Astrocyte (in vitro differentiated cells and primary cell): ENCODE data around the gene PRKCA. TPM values are rescaled to one million over a fixed set of nuclear protein-coding genes. Genes with fewer than 3 reads are reported as not detected.

Experiments used
- DNase-seq: peaks from one replicate; pipeline ENCODE4 v3.0.0-alpha.2; 2010; ENCODE audit warnings: low read depth
- FAIRE-seq: peaks from 2 replicates; lab custom pipeline; 2011; peaks lifted over from hg19 to GRCh38; lab: Jason Lieb, UNC
- H2AFZ ChIP-seq: 2 replicates; pipeline ENCODE4 v1.6.0; 2012; ENCODE audit warnings: low read depth, low read length, inconsistent platforms
- H3K27ac ChIP-seq: 2 replicates; pipeline ENCODE4 v1.5.1; 2011; ENCODE audit warnings: low read depth, low read length, inconsistent platforms
- H3K27me3 ChIP-seq: 2 replicates; pipeline ENCODE4 v1.6.0; 2011; ENCODE audit warnings: low read length, inconsistent platforms; ENCODE audit not compliant: insufficient read depth
- H3K36me3 ChIP-seq: 2 replicates; pipeline ENCODE4 v1.5.1; 2011; ENCODE audit warnings: low read length, inconsistent platforms; ENCODE audit not compliant: insufficient read depth
- H3K4me1 ChIP-seq: 2 replicates; pipeline ENCODE4 v1.5.1; 2011; ENCODE audit warnings: low read length, inconsistent platforms; ENCODE audit not compliant: insufficient read depth
- H3K4me2 ChIP-seq: 2 replicates; pipeline ENCODE4 v1.6.0; 2012; ENCODE audit warnings: low read length, inconsistent platforms
- H3K4me3 ChIP-seq: 2 replicates; pipeline ENCODE4 v1.5.1; 2011; ENCODE audit warnings: low read depth, mild to moderate bottlenecking, low read length, inconsistent platforms; ENCODE audit not compliant: insufficient read depth
- H3K79me2 ChIP-seq: 2 replicates; pipeline ENCODE4 v1.6.0; 2012; ENCODE audit warnings: mild to moderate bottlenecking, low read length, inconsistent platforms; ENCODE audit not compliant: insufficient read depth
- H3K9ac ChIP-seq: 2 replicates; pipeline ENCODE4 v1.6.0; 2012; ENCODE audit warnings: mild to moderate bottlenecking, low read length, inconsistent platforms
- H3K9me3 ChIP-seq: 2 replicates; pipeline ENCODE4 v1.5.1; 2012; ENCODE audit warnings: low read depth, mild to moderate bottlenecking, low read length, inconsistent platforms; ENCODE audit not compliant: insufficient read depth
- H4K20me1 ChIP-seq: 2 replicates; pipeline ENCODE4 v1.6.0; 2012; ENCODE audit warnings: low read length, inconsistent platforms; ENCODE audit not compliant: insufficient read depth
- H3K27ac Mint-ChIP-seq: one replicate; pipeline ENCODE4 v1.8.0; 2021; ENCODE audit warnings: mild to moderate bottlenecking, mixed read lengths; ENCODE audit not compliant: unreplicated experiment
- H3K27me3 Mint-ChIP-seq: one replicate; pipeline ENCODE4 v1.8.0; 2021; ENCODE audit warnings: low read depth, mixed read lengths; ENCODE audit not compliant: unreplicated experiment
- H3K36me3 Mint-ChIP-seq: one replicate; pipeline ENCODE4 v1.8.0; 2021; ENCODE audit warnings: low read depth, mixed read lengths; ENCODE audit not compliant: unreplicated experiment
- H3K4me1 Mint-ChIP-seq: one replicate; pipeline ENCODE4 v1.8.0; 2021; ENCODE audit warnings: low read depth, mixed read lengths; ENCODE audit not compliant: unreplicated experiment
- H3K4me3 Mint-ChIP-seq: one replicate; pipeline ENCODE4 v1.8.0; 2021; ENCODE audit warnings: mild to moderate bottlenecking, moderate library complexity, mixed read lengths; ENCODE audit not compliant: unreplicated experiment
- H3K9me3 Mint-ChIP-seq: one replicate; pipeline ENCODE4 v1.8.0; 2021; ENCODE audit warnings: mild to moderate bottlenecking, mixed read lengths; ENCODE audit not compliant: unreplicated experiment
- EZH2 ChIP-seq: IDR thresholded peaks from 2 replicates; pipeline ENCODE4 v1.6.1; 2012; ENCODE audit warnings: mild to moderate bottlenecking, low read length, inconsistent platforms; ENCODE audit not compliant: insufficient read depth
- total RNA-seq: library from RNA; stranded (reverse); gene quantifications from 2 replicates; pipeline ENCODE4 v1.2.1, GENCODE V29; 2021
- TF ChIP-seq, protein P1 (sequence below): IDR thresholded peaks from 2 replicates; pipeline ENCODE4 v1.5.1; 2011; ENCODE audit warnings: low read depth, mild to moderate bottlenecking, inconsistent platforms, low read length, moderate library complexity; ENCODE audit not compliant: insufficient read depth

The PRKCA gene
- total RNA-seq, 1 donor from 2014 or later = 49.9 TPM

DNA sequence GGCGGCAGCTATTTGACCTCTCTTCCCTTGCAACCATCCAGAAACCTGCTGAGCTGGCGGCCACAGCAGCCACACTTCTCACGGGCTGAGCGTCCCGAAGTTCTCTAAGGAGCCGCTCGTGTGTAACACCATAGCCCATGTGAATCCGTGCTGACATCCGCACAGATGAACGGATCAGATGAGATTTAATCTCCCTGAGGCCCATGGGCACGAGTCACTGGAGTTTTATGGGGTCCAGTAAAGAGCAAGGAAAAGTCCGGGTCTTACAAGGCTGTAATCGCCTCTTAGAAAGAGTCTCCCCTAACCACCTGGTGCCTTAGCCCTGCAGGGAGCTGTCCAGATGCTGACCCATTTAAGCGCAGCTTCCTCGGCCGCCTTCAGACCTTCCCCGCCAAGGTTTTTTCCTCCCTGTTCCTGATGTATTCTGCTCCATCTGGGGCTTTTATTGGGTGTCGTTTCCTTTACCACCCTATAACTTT, 527.0 kb downstream of the PRKCA start:
- Histone ChIP-seq H3K4me2 (peak overlapping the region; percentile 39), H3K9me3 (peaks cover 3% of the 10 kb centered on the region), H3K4me1 (no peaks in the 10 kb centered on the region), H4K20me1 (peaks cover 9% of the 10 kb centered on the region), H3K36me3 (no peaks in the 10 kb centered on the region), H3K79me2 (no peaks in the 10 kb centered on the region), H3K4me3 (no peak overlapping the region), H2AFZ (no peak overlapping the region), H3K27me3 (peaks cover 23% of the 10 kb centered on the region), H3K9ac (no peak overlapping the region), H3K27ac (no peak overlapping the region)
- Mint-ChIP-seq H3K27me3 (peaks cover 47% of the 10 kb centered on the region), H3K36me3 (no peaks in the 10 kb centered on the region), H3K4me1 (no peaks in the 10 kb centered on the region), H3K9me3 (no peaks in the 10 kb centered on the region), H3K4me3 (no peak overlapping the region), H3K27ac (no peak overlapping the region)
- DNase-seq (peak; percentile 61), FAIRE-seq (no peak)
- no peak for TF ChIP-seq EZH2
- TF ChIP-seq, protein P1, sequence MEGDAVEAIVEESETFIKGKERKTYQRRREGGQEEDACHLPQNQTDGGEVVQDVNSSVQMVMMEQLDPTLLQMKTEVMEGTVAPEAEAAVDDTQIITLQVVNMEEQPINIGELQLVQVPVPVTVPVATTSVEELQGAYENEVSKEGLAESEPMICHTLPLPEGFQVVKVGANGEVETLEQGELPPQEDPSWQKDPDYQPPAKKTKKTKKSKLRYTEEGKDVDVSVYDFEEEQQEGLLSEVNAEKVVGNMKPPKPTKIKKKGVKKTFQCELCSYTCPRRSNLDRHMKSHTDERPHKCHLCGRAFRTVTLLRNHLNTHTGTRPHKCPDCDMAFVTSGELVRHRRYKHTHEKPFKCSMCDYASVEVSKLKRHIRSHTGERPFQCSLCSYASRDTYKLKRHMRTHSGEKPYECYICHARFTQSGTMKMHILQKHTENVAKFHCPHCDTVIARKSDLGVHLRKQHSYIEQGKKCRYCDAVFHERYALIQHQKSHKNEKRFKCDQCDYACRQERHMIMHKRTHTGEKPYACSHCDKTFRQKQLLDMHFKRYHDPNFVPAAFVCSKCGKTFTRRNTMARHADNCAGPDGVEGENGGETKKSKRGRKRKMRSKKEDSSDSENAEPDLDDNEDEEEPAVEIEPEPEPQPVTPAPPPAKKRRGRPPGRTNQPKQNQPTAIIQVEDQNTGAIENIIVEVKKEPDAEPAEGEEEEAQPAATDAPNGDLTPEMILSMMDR = no peak

DNA sequence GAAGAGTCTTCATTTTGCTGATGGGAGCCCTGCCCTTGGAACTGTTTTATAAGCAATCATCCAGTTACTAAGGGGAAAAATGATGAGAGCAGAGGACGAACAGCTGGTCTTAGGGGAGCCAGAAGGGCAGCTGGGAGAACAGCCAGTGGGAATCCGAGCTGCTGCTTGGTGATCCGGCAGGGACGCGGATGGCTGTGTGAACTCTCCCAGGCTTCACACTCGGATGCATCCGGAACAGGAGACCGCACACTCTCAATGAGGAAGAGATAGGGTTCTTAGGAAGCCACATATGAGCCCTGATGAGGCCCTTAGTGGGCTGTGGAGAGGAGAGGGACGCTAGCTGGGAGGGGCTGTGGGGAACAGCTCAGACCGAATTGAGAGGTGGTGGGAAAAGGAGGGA, 527.5 kb downstream of the PRKCA start:
- peaks cover 9% of the 10 kb centered on the region for H4K20me1 ChIP-seq
- H3K27ac ChIP-seq = no peak overlapping the region
- no peaks in the 10 kb centered on the region for H3K4me1 Mint-ChIP-seq
- no peaks in the 10 kb centered on the region for H3K9me3 Mint-ChIP-seq
- no peaks in the 10 kb centered on the region for H3K36me3 ChIP-seq
- peaks cover 27% of the 10 kb centered on the region for H3K27me3 ChIP-seq
- H3K79me2 ChIP-seq = no peaks in the 10 kb centered on the region
- DNase-seq (no peak), FAIRE-seq (no peak)
- H3K4me3 ChIP-seq = no peak overlapping the region
- no peak overlapping the region for H3K9ac ChIP-seq
- TF ChIP-seq, protein P1 = no peak
- TF ChIP-seq EZH2 = no peak
- H3K27ac Mint-ChIP-seq = no peak overlapping the region
- H3K27me3 Mint-ChIP-seq = peaks cover 49% of the 10 kb centered on the region
- H2AFZ ChIP-seq = no peak overlapping the region
- peaks cover 3% of the 10 kb centered on the region for H3K9me3 ChIP-seq
- no peaks in the 10 kb centered on the region for H3K4me1 ChIP-seq
- no peak overlapping the region for H3K4me2 ChIP-seq
- H3K36me3 Mint-ChIP-seq = no peaks in the 10 kb centered on the region
- H3K4me3 Mint-ChIP-seq = no peak overlapping the region

DNA sequence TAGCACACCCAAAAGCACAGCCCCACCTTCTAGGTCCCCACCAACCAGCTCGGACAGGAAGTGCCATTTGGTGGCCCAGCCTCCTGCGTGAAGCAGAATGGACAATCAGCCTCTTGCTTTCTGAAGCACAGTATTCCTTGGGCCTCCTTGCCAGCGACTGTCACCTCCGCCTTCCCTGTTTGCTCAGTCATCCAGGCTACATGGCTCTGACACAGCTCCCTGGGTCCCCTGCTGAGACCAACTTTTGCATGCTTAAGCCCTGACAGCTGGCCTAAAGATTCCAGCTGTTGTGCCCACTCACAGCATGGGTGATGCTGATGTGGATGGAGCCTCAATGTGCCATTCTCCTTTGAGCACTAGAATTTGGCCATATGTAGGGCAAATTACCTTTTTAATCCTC, 528.0 kb downstream of the PRKCA start:
- Histone ChIP-seq H3K4me3 (no peak overlapping the region), H3K36me3 (no peaks in the 10 kb centered on the region), H3K4me1 (no peaks in the 10 kb centered on the region), H3K27me3 (peaks cover 31% of the 10 kb centered on the region), H3K9ac (no peak overlapping the region), H4K20me1 (peaks cover 9% of the 10 kb centered on the region), H2AFZ (no peak overlapping the region), H3K4me2 (no peak overlapping the region), H3K79me2 (no peaks in the 10 kb centered on the region), H3K27ac (no peak overlapping the region), H3K9me3 (peaks cover 3% of the 10 kb centered on the region)
- H3K9me3 Mint-ChIP-seq = no peaks in the 10 kb centered on the region
- no peaks in the 10 kb centered on the region for H3K4me1 Mint-ChIP-seq
- H3K36me3 Mint-ChIP-seq = no peaks in the 10 kb centered on the region
- TF ChIP-seq, protein P1 = no peak
- no peak for TF ChIP-seq EZH2
- no peak for DNase-seq
- H3K27me3 Mint-ChIP-seq = peaks cover 49% of the 10 kb centered on the region
- H3K4me3 Mint-ChIP-seq = no peak overlapping the region
- H3K27ac Mint-ChIP-seq = no peak overlapping the region
- no peak for FAIRE-seq
